Measurements from ENCODE around the gene NDUFS7. TPM values are rescaled to one million over a fixed set of nuclear protein-coding genes. Genes with fewer than 3 reads are reported as not detected.
A peak's percentile ranks its signal among the peaks of the same experiment; 100 is the strongest.

Gene NDUFS7
- total and polyA plus RNA-seq, 9 of the 15 experiments (the other 6 are each of a cell fraction or from before 2014, with no cell fraction given), result 6.0 to 271 (median 60.6) TPM

GRCh38 chr19:1406774-1407527, 23.2 kb downstream of the NDUFS7 start (continued):
- TF ChIP-seq MITF (IDR thresholded peaks at IDR 0.05), result 0 out of 2 replicates have a peak, but pooled peaks have one; percentile 49
- TF ChIP-seq KAT7 (CRISPR knock-in tag; IDR thresholded peaks at IDR 0.05; ENCODE audit: borderline replicate concordance), result peak; percentile 76; the same call in 1 of the 2 replicates
- no peak for TF ChIP-seq ZC3H11A (IDR thresholded peaks at IDR 0.05; ENCODE audit: low read depth, low read length)
- TF ChIP-seq SREBF1 (IDR thresholded peaks at IDR 0.05; ENCODE audit: borderline replicate concordance, low read depth, low read length), result 0 out of 2 replicates have a peak, but pooled peaks have one; percentile 19
- TF ChIP-seq ZC3H8 (IDR thresholded peaks at IDR 0.05), result no peak
- no peak for TF ChIP-seq ZNF23 (CRISPR knock-in tag; IDR thresholded peaks at IDR 0.05)
- TF ChIP-seq DEAF1 (CRISPR knock-in tag; IDR thresholded peaks at IDR 0.05), result no peak
- no peak for TF ChIP-seq BRD4 (IDR thresholded peaks at IDR 0.05)
- TF ChIP-seq BCOR (IDR thresholded peaks at IDR 0.05), result peak; percentile 68; the same call in 1 of the 2 replicates
- TF ChIP-seq MLX (CRISPR knock-in tag; conservative IDR thresholded peaks at IDR 0.05), result no peak
- TF ChIP-seq, protein P1, sequence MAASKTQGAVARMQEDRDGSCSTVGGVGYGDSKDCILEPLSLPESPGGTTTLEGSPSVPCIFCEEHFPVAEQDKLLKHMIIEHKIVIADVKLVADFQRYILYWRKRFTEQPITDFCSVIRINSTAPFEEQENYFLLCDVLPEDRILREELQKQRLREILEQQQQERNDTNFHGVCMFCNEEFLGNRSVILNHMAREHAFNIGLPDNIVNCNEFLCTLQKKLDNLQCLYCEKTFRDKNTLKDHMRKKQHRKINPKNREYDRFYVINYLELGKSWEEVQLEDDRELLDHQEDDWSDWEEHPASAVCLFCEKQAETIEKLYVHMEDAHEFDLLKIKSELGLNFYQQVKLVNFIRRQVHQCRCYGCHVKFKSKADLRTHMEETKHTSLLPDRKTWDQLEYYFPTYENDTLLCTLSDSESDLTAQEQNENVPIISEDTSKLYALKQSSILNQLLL (CRISPR knock-in tag; IDR thresholded peaks at IDR 0.05; ENCODE audit: borderline replicate concordance), result no peak
- TF ChIP-seq THAP12 (CRISPR knock-in tag; IDR thresholded peaks at IDR 0.05), result peak; percentile 63
- TF ChIP-seq PRDM10 (IDR thresholded peaks at IDR 0.05; ENCODE audit: partially characterized antibody), result no peak
- TF ChIP-seq RBM34 (IDR thresholded peaks at IDR 0.05; ENCODE audit: borderline replicate concordance, insufficient read depth, low read length), result no peak
- no peak for TF ChIP-seq ZFX (CRISPR knock-in tag; IDR thresholded peaks at IDR 0.05)
- TF ChIP-seq ZNF766 (CRISPR knock-in tag; conservative IDR thresholded peaks at IDR 0.05), result peak; percentile 98; the same call in 1 of the 2 replicates
